Panc1 (cell line): ENCODE data around the gene DEAF1. TPM values are rescaled to one million over a fixed set of nuclear protein-coding genes. Genes with fewer than 3 reads are reported as not detected.

Source experiments
- ATAC-seq: fragments of 200-7000 bp; cut with Tn5 transposase; 2 replicates; pipeline ENCODE4 v1.9.1; 2020; ENCODE audit warnings: mild to moderate bottlenecking, moderate library complexity
- BruUV-seq: library from RNA; stranded (reverse); fragments of 400-500 nt; replicated peaks from 2 replicates; lab custom pipeline; 2021; lab: Mats Ljungman, UMichigan
- CTCF ChIA-PET: fragments of 300-600 bp; sonication (Branson Sonifier 250); formaldehyde crosslinking; loops from one replicate; lab custom pipeline; 2022; ENCODE audit warnings: antibody characterized with exemption; lab: Charles Lee
- POLR2A ChIA-PET: fragments of 300-600 bp; sonication (Branson Sonifier 250); formaldehyde crosslinking; loops from one replicate; lab custom pipeline; 2022; ENCODE audit warnings: antibody characterized with exemption; lab: Charles Lee
- DNase-seq: peaks from one replicate; pipeline ENCODE4 v3.0.0-alpha.2; 2010; ENCODE audit warnings: low read depth, low spot score
- H3K27ac ChIP-seq: 2 replicates; pipeline ENCODE4 v1.5.1; 2011; ENCODE audit warnings: mild to moderate bottlenecking, low read length, inconsistent platforms
- H3K27me3 ChIP-seq: fragments of 200-500 bp; sonication (Bioruptor generic); 2 replicates; pipeline ENCODE4 v1.6.0; 2014; ENCODE audit warnings: low read length, inconsistent platforms; ENCODE audit not compliant: control insufficient read depth, insufficient read depth
- H3K36me3 ChIP-seq: fragments of 200-500 bp; sonication (Bioruptor generic); 2 replicates; pipeline ENCODE4 v1.5.1; 2014; ENCODE audit warnings: inconsistent platforms, mild to moderate bottlenecking, low read length, moderate library complexity; ENCODE audit not compliant: control insufficient read depth, insufficient read depth
- H3K4me1 ChIP-seq: 2 replicates; pipeline ENCODE4 v1.5.1; 2011; ENCODE audit warnings: inconsistent platforms, mild to moderate bottlenecking, low read length, moderate library complexity; ENCODE audit not compliant: control insufficient read depth, insufficient read depth
- H3K4me3 ChIP-seq, 2 experiments: 2 replicates each; pipeline ENCODE4 v1.5.1; 2011 to 2012; ENCODE audit warnings: low read depth in 2 of 2, low read length in 2 of 2, mild to moderate bottlenecking in 2 of 2, inconsistent platforms in 1 of 2, moderate library complexity in 1 of 2
- H3K9me3 ChIP-seq: fragments of 200-500 bp; sonication (Bioruptor generic); 2 replicates; pipeline ENCODE4 v1.5.1; 2014; ENCODE audit warnings: low read depth, mild to moderate bottlenecking, inconsistent platforms, low read length, moderate library complexity; ENCODE audit not compliant: control insufficient read depth, insufficient read depth
- CTCF ChIP-seq: fragments of 450-650 bp; IDR thresholded peaks from 2 replicates; pipeline ENCODE4 v1.5.1; 2017; ENCODE audit warnings: mild to moderate bottlenecking
- POLR2AphosphoS5 ChIP-seq: IDR thresholded peaks from 2 replicates; pipeline ENCODE4 v1.6.1; 2012; ENCODE audit warnings: mild to moderate bottlenecking, low read depth, low read length, moderate library complexity
- REST ChIP-seq, 2 experiments: IDR thresholded peaks; 2 replicates each; pipeline ENCODE4 v1.6.1; 2011 to 2012; ENCODE audit warnings: low read depth in 2 of 2, control low read depth in 1 of 2, low read length in 1 of 2, mild to moderate bottlenecking in 1 of 2, moderate library complexity in 1 of 2; ENCODE audit not compliant: insufficient read depth in 1 of 2
- SIN3A ChIP-seq: IDR thresholded peaks from 2 replicates; pipeline ENCODE4 v1.6.1; 2012; ENCODE audit warnings: low read depth, mild to moderate bottlenecking, low read length, moderate library complexity, borderline replicate concordance; ENCODE audit not compliant: insufficient read depth
- in situ Hi-C: cut with HindIII; loops from 2 replicates; pipeline ENCODE4 v1.10.0; 2016; ENCODE audit warnings: low sequenced_read_pairs, low pct_unique_long_range_greater_than_20kb
- intact Hi-C: fragments of 100-400 bp; cut with micrococcal nuclease; formaldehyde crosslinking; loops from one replicate; pipeline ENCODE4 v1.10.0; 2022; ENCODE audit not compliant: unreplicated experiment
- total RNA-seq: library from RNA; stranded (reverse); gene quantifications from one replicate; pipeline ENCODE4 v1.2.1, GENCODE V29; 2021; ENCODE audit not compliant: unreplicated experiment

The DEAF1 gene
- total RNA-seq, 1 experiment from 2014 or later = 105 TPM

- no peaks in the 10 kb centered on the region; the same call in 1 of the 2 replicates for H3K36me3 ChIP-seq
Measured at GRCh38 chr11:702462-703461, 7.7 kb upstream of the DEAF1 start.

GRCh38 chr11:701741-702461, 6.9 kb upstream of the DEAF1 start:
- intact Hi-C loops = no loop called here
- CTCF ChIA-PET = no interaction called here
- no peak overlapping the region for H3K4me3 ChIP-seq
- BruUV-seq = no TSS peak
- no peaks in the 10 kb centered on the region for H3K9me3 ChIP-seq
- ATAC-seq (no peak), DNase-seq (no peak)
- H3K4me1 ChIP-seq = peaks cover 59% of the 10 kb centered on the region
- POLR2A ChIA-PET = no interaction called here
- peak overlapping the region; percentile 79 for H3K27ac ChIP-seq
- TF ChIP-seq CTCF (no peak), POLR2AphosphoS5 (no peak), SIN3A (no peak)
- in situ Hi-C loops = no loop called here
- no peaks in the 10 kb centered on the region for H3K27me3 ChIP-seq
- H3K36me3 ChIP-seq = no peaks in the 10 kb centered on the region; the same call in 1 of the 2 replicates

More at GRCh38 chr11:702462-703461, 7.7 kb upstream of the DEAF1 start:
- no TSS peak for BruUV-seq
- in situ Hi-C loops (no loop called here), intact Hi-C loops (no loop called here)
- Histone ChIP-seq H3K4me3 (no peak overlapping the region), H3K4me1 (peaks cover 58% of the 10 kb centered on the region), H3K27ac (peak overlapping the region; percentile 79), H3K27me3 (no peaks in the 10 kb centered on the region), H3K9me3 (no peaks in the 10 kb centered on the region)
- POLR2A ChIA-PET = interaction anchor here (0.8 kb wide), 1 partner anchor 24 kb away, joined by 15 read pairs; no protein-coding TSS in a partner anchor
- DNase-seq (no peak), ATAC-seq (peak; percentile 43)
- TF ChIP-seq POLR2AphosphoS5 = peak; percentile 79
- TF ChIP-seq CTCF = no peak
- CTCF ChIA-PET = no interaction called here

GRCh38 chr11:699753-700152, 4.7 kb upstream of the DEAF1 start:
- no peak for TF ChIP-seq REST (IDR thresholded peaks at IDR 0.05; ENCODE audit: insufficient read depth in 1 of 2, low read depth in 2 of 2, low read length in 1 of 2)
- peak; percentile 55 for TF ChIP-seq POLR2AphosphoS5
- POLR2A ChIA-PET = interaction anchor here (0.7 kb wide), 1 partner anchor 84 kb away, joined by 6 read pairs; no protein-coding TSS in a partner anchor
- Histone ChIP-seq H3K36me3 (no peaks in the 10 kb centered on the region), H3K9me3 (no peaks in the 10 kb centered on the region), H3K27me3 (no peaks in the 10 kb centered on the region), H3K4me3 (no peak overlapping the region), H3K4me1 (peaks cover 53% of the 10 kb centered on the region), H3K27ac (no peak overlapping the region)
- BruUV-seq = no TSS peak
- ATAC-seq = no peak
- intact Hi-C loops (no loop called here), in situ Hi-C loops (no loop called here)
- DNase-seq = no peak
- CTCF ChIA-PET = no interaction called here
